Smooth muscle cell (in vitro differentiated cells): ENCODE data around the gene ANO8. TPM values are rescaled to one million over a fixed set of nuclear protein-coding genes. Genes with fewer than 3 reads are reported as not detected.

ENCODE experiments used
- DNase-seq: peaks from one replicate; lab custom pipeline; 2025; ENCODE audit not compliant: unreplicated experiment; lab: John Stamatoyannopoulos, UW
- H2AFZ ChIP-seq: fragments of 200-600 bp; sonication (generic); 2 replicates; pipeline ENCODE4 v1.6.0; 2016; ENCODE audit warnings: antibody characterized with exemption, low read depth, mild to moderate bottlenecking
- H3F3A ChIP-seq: fragments of 200-600 bp; sonication (generic); 2 replicates; pipeline ENCODE4 v1.6.0; 2017; ENCODE audit warnings: antibody characterized with exemption, low read depth
- H3K27ac ChIP-seq: fragments of 200-600 bp; sonication (generic); 2 replicates; pipeline ENCODE4 v1.5.1; 2016; ENCODE audit warnings: low read depth, mild to moderate bottlenecking
- H3K27me3 ChIP-seq: fragments of 200-600 bp; sonication (generic); 2 replicates; pipeline ENCODE4 v1.6.1; 2016; ENCODE audit warnings: low read depth, mild to moderate bottlenecking
- H3K36me3 ChIP-seq: fragments of 200-600 bp; sonication (generic); 2 replicates; pipeline ENCODE4 v1.5.1; 2016; ENCODE audit warnings: low read depth
- H3K4me1 ChIP-seq: fragments of 200-600 bp; sonication (generic); 2 replicates; pipeline ENCODE4 v1.5.1; 2016; ENCODE audit warnings: low read depth
- H3K4me2 ChIP-seq: fragments of 200-600 bp; sonication (generic); 2 replicates; pipeline ENCODE4 v1.6.0; 2016; ENCODE audit warnings: mild to moderate bottlenecking
- H3K4me3 ChIP-seq: fragments of 200-600 bp; sonication (generic); 2 replicates; pipeline ENCODE4 v1.5.1; 2016; ENCODE audit warnings: mild to moderate bottlenecking
- H3K79me2 ChIP-seq: fragments of 200-600 bp; sonication (generic); 2 replicates; pipeline ENCODE4 v1.6.0; 2016; ENCODE audit warnings: low read depth, mild to moderate bottlenecking
- H3K9ac ChIP-seq: fragments of 200-600 bp; sonication (generic); 2 replicates; pipeline ENCODE4 v1.6.0; 2016; ENCODE audit warnings: low read depth
- H3K9me3 ChIP-seq: fragments of 200-600 bp; sonication (generic); replicated peaks from 2 replicates; pipeline ENCODE4 v1.5.1; 2016; ENCODE audit warnings: low read depth
- H4K20me1 ChIP-seq: fragments of 200-600 bp; sonication (generic); 2 replicates; pipeline ENCODE4 v1.6.0; 2016; ENCODE audit warnings: low read depth
- WGBS: methylation state at CpG from one replicate; pipeline ENCODE4 v1.1.7; 2016; ENCODE audit warnings: low lambda C conversion rate; 5-methylcytosine and 5-hydroxymethylcytosine counted together
- polyA plus RNA-seq: library from polyadenylated mRNA; unstranded; fragments of >200 nt; fragmentation: Nextera tagmentation; extraction: Ambion mirVana; gene quantifications from 2 replicates; pipeline ENCODE4 v1.2.1, GENCODE V29; 2016
- total RNA-seq: library from RNA; depleted of rRNA; stranded (reverse); fragments of >200 nt; gene quantifications from 2 replicates; pipeline ENCODE4 v1.2.3, GENCODE V29; 2014
- TF ChIP-seq, protein P1 (sequence below): fragments of 200-600 bp; sonication (generic); IDR thresholded peaks from 2 replicates; pipeline ENCODE4 v1.5.1; 2017; ENCODE audit warnings: borderline replicate concordance, mild to moderate bottlenecking, antibody characterized with exemption; ENCODE audit not compliant: insufficient read depth, poor library complexity, severe bottlenecking

ANO8 gene
- total and polyA plus RNA-seq, 2 experiments from 2014 or later = 1.3 to 8.0 TPM

DNA sequence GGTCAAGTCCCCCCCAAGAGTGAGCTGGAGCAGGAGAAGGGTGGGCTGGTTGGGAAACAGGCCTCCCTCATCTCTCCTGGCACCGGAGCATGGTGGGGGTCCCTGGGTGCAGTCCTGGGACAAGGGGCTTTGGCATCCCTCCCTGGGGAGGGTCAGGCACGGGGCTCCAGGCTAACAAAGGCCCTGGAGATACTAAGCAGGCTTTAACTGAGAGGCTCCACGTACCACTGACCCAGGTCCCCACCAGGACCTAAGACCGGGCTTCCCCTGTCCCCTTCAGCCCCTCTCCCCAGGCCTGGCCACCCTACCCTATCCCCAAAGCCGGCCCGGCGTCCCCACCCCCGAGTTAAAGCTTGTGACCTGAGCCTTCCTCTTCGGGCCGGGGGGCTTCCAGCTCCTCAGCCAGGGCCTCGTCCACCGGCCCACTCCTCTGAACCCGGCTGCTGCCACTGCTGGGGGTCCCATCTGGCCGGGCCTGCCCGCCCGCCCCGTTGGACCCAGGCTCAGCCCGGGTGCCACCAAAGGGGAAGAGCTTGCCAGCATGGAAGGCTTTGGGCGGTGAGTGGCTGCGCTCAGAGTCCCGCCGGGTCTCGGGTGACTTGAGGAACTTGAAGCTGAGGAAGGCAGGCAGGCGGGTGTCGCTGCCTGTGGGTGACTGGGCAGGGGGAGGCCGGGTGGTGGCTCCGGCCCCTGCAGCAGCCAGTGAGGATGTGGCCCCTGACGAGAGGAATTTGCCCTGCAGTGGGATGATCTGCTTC, 10.1 kb downstream of the ANO8 start:
- TF ChIP-seq, protein P1, sequence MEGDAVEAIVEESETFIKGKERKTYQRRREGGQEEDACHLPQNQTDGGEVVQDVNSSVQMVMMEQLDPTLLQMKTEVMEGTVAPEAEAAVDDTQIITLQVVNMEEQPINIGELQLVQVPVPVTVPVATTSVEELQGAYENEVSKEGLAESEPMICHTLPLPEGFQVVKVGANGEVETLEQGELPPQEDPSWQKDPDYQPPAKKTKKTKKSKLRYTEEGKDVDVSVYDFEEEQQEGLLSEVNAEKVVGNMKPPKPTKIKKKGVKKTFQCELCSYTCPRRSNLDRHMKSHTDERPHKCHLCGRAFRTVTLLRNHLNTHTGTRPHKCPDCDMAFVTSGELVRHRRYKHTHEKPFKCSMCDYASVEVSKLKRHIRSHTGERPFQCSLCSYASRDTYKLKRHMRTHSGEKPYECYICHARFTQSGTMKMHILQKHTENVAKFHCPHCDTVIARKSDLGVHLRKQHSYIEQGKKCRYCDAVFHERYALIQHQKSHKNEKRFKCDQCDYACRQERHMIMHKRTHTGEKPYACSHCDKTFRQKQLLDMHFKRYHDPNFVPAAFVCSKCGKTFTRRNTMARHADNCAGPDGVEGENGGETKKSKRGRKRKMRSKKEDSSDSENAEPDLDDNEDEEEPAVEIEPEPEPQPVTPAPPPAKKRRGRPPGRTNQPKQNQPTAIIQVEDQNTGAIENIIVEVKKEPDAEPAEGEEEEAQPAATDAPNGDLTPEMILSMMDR = no peak
- WGBS = 94% methylated on average over 28 of the region's 28 CpGs
- Histone ChIP-seq H3K4me1 (peaks cover 20% of the 10 kb centered on the region), H3K4me3 (no peak overlapping the region), H3K36me3 (no peaks in the 10 kb centered on the region), H3K79me2 (no peaks in the 10 kb centered on the region), H3K9ac (no peak overlapping the region), H3K27me3 (peaks cover 11% of the 10 kb centered on the region), H3K9me3 (no peaks in the 10 kb centered on the region), H3K27ac (no peak overlapping the region), H4K20me1 (peaks cover 15% of the 10 kb centered on the region), H3F3A (peaks cover 5% of the 10 kb centered on the region), H3K4me2 (no peak overlapping the region), H2AFZ (no peak overlapping the region)
- no peak for DNase-seq

DNA sequence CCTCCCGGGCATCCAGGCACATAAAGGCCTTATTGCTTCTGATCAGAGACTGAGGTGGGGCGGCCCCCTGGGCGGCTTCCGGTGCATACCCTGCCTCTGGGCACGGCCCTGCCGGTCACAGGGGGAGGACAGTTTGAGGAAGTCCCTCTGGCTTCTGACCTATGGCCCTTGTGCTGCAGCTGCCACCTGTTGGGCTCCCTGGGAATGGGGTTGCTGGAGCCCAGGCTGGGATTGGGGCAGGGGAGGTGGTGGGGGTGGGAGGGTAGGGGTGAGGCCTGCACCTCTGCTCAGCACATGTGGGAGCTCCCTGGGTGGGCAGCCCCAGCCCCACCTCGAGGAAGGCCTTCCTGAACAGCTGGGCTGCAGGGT, 10.7 kb downstream of the ANO8 start:
- Histone ChIP-seq H3K9me3 (no peaks in the 10 kb centered on the region), H3F3A (peaks cover 5% of the 10 kb centered on the region), H3K27ac (no peak overlapping the region), H3K36me3 (no peaks in the 10 kb centered on the region), H3K9ac (no peak overlapping the region), H3K4me1 (peaks cover 18% of the 10 kb centered on the region), H3K79me2 (no peaks in the 10 kb centered on the region), H4K20me1 (peaks cover 11% of the 10 kb centered on the region), H2AFZ (no peak overlapping the region), H3K27me3 (peaks cover 5% of the 10 kb centered on the region), H3K4me2 (no peak overlapping the region), H3K4me3 (no peak overlapping the region)
- no peak for DNase-seq
- WGBS = 92% methylated on average over 7 of the region's 7 CpGs
- TF ChIP-seq, protein P1 = no peak

DNA sequence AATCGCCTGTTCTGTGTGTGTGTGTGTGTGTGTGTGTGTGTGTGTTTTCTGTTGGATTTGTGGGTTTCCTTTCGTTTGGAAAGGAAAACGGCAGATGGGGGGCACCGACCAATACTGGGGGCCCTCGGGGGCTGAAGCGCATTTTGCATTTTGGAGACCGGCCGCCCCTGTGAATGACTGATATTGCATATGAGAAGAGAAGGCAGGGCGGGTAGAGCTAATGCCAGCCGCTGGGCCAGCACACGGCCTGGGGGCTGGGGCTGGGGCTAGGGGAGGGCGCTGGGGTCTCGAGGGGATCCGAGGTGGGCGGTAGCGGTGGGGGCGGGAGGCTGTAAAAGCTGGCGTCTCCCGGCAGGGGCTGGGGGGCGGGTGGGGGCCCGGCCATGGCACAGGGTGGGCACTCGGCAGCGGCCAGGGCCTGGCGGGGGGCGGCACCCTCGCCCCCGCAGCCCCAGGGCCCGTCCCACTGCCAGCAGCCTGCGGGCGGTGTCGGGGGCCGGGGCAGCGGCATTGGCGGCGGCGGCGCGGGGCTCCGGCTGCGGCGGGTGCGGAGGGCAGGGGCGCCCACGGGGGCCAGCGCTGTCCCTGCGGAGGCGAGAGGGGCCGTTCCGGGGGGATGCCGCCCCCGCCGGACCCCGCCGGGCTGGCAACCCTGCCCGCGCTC, 11.2 kb downstream of the ANO8 start:
- Histone ChIP-seq H3K9me3 (no peaks in the 10 kb centered on the region), H4K20me1 (peaks cover 10% of the 10 kb centered on the region), H3K9ac (no peak overlapping the region), H3F3A (peaks cover 5% of the 10 kb centered on the region), H3K4me1 (peaks cover 16% of the 10 kb centered on the region), H2AFZ (no peak overlapping the region), H3K27me3 (peaks cover under 1% of the 10 kb centered on the region), H3K79me2 (no peaks in the 10 kb centered on the region), H3K36me3 (no peaks in the 10 kb centered on the region), H3K4me3 (no peak overlapping the region), H3K4me2 (no peak overlapping the region), H3K27ac (no peak overlapping the region)
- 94% methylated on average over 10 of the region's 56 CpGs for WGBS
- DNase-seq = no peak
- TF ChIP-seq, protein P1 = no peak
